Panc1 (cell line): ENCODE results near the gene RGS12. TPM values are rescaled to one million over a fixed set of nuclear protein-coding genes. Genes with fewer than 3 reads are reported as not detected.

Experiments used
- ATAC-seq: fragments of 200-7000 bp; cut with Tn5 transposase; 2 replicates; pipeline ENCODE4 v1.9.1; 2020; ENCODE audit warnings: mild to moderate bottlenecking, moderate library complexity
- BruUV-seq: library from RNA; stranded (reverse); fragments of 400-500 nt; replicated peaks from 2 replicates; lab custom pipeline; 2021; lab: Mats Ljungman, UMichigan
- CTCF ChIA-PET: fragments of 300-600 bp; sonication (Branson Sonifier 250); formaldehyde crosslinking; loops from one replicate; lab custom pipeline; 2022; ENCODE audit warnings: antibody characterized with exemption; lab: Charles Lee
- POLR2A ChIA-PET: fragments of 300-600 bp; sonication (Branson Sonifier 250); formaldehyde crosslinking; loops from one replicate; lab custom pipeline; 2022; ENCODE audit warnings: antibody characterized with exemption; lab: Charles Lee
- DNase-seq: peaks from one replicate; pipeline ENCODE4 v3.0.0-alpha.2; 2010; ENCODE audit warnings: low read depth, low spot score
- H3K27ac ChIP-seq: 2 replicates; pipeline ENCODE4 v1.5.1; 2011; ENCODE audit warnings: mild to moderate bottlenecking, low read length, inconsistent platforms
- H3K27me3 ChIP-seq: fragments of 200-500 bp; sonication (Bioruptor generic); 2 replicates; pipeline ENCODE4 v1.6.0; 2014; ENCODE audit warnings: low read length, inconsistent platforms; ENCODE audit not compliant: control insufficient read depth, insufficient read depth
- H3K36me3 ChIP-seq: fragments of 200-500 bp; sonication (Bioruptor generic); 2 replicates; pipeline ENCODE4 v1.5.1; 2014; ENCODE audit warnings: inconsistent platforms, mild to moderate bottlenecking, low read length, moderate library complexity; ENCODE audit not compliant: control insufficient read depth, insufficient read depth
- H3K4me1 ChIP-seq: 2 replicates; pipeline ENCODE4 v1.5.1; 2011; ENCODE audit warnings: inconsistent platforms, mild to moderate bottlenecking, low read length, moderate library complexity; ENCODE audit not compliant: control insufficient read depth, insufficient read depth
- H3K4me3 ChIP-seq, 2 experiments: 2 replicates each; pipeline ENCODE4 v1.5.1; 2011 to 2012; ENCODE audit warnings: low read depth in 2 of 2, low read length in 2 of 2, mild to moderate bottlenecking in 2 of 2, inconsistent platforms in 1 of 2, moderate library complexity in 1 of 2
- H3K9me3 ChIP-seq: fragments of 200-500 bp; sonication (Bioruptor generic); 2 replicates; pipeline ENCODE4 v1.5.1; 2014; ENCODE audit warnings: low read depth, mild to moderate bottlenecking, inconsistent platforms, low read length, moderate library complexity; ENCODE audit not compliant: control insufficient read depth, insufficient read depth
- CTCF ChIP-seq: fragments of 450-650 bp; IDR thresholded peaks from 2 replicates; pipeline ENCODE4 v1.5.1; 2017; ENCODE audit warnings: mild to moderate bottlenecking
- POLR2AphosphoS5 ChIP-seq: IDR thresholded peaks from 2 replicates; pipeline ENCODE4 v1.6.1; 2012; ENCODE audit warnings: mild to moderate bottlenecking, low read depth, low read length, moderate library complexity
- SIN3A ChIP-seq: IDR thresholded peaks from 2 replicates; pipeline ENCODE4 v1.6.1; 2012; ENCODE audit warnings: low read depth, mild to moderate bottlenecking, low read length, moderate library complexity, borderline replicate concordance; ENCODE audit not compliant: insufficient read depth
- TCF7L2 ChIP-seq: IDR thresholded peaks from 2 replicates; pipeline ENCODE4 v1.6.1; 2011; ENCODE audit warnings: mild to moderate bottlenecking, low read depth, low read length, inconsistent platforms
- in situ Hi-C: cut with HindIII; loops from 2 replicates; pipeline ENCODE4 v1.10.0; 2016; ENCODE audit warnings: low sequenced_read_pairs, low pct_unique_long_range_greater_than_20kb
- intact Hi-C: fragments of 100-400 bp; cut with micrococcal nuclease; formaldehyde crosslinking; loops from one replicate; pipeline ENCODE4 v1.10.0; 2022; ENCODE audit not compliant: unreplicated experiment
- total RNA-seq: library from RNA; stranded (reverse); gene quantifications from one replicate; pipeline ENCODE4 v1.2.1, GENCODE V29; 2021; ENCODE audit not compliant: unreplicated experiment
- TF ChIP-seq, protein P1 (sequence below), 2 experiments: IDR thresholded peaks; 2 replicates each; pipeline ENCODE4 v1.6.1; 2011 to 2012; ENCODE audit warnings: low read depth in 2 of 2, control low read depth in 1 of 2, low read length in 1 of 2, mild to moderate bottlenecking in 1 of 2, moderate library complexity in 1 of 2; ENCODE audit not compliant: insufficient read depth in 1 of 2

The RGS12 gene
- total RNA-seq, 1 experiment from 2014 or later = 24.3 TPM

DNA sequence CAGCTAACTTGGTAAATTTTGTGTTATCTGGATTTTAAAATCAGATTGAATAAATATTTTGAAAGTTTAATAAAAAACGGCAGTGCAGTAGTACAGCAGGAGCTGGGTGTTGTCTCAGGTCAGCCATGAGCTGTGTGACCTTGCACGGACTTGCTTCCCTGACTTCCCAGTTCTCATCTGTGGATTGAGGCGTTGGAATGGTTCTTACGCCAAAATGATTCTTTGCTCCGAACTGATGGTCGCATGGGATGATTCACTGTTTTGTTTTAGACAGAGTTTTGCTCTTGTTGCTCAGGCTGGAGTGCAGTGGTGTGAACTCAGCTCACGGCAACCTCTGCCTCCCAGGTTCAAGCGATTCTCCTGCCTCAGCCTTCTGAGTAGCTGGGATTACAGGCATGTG lies 45.0 kb downstream of the RGS12 start:
- Histone ChIP-seq H3K4me1 (no peaks in the 10 kb centered on the region; the same call in 1 of the 2 replicates), H3K9me3 (no peaks in the 10 kb centered on the region), H3K27ac (no peak overlapping the region), H3K27me3 (no peaks in the 10 kb centered on the region), H3K4me3 (no peak overlapping the region), H3K36me3 (no peaks in the 10 kb centered on the region)
- DNase-seq (no peak), ATAC-seq (no peak)
- in situ Hi-C loops (no loop called here), intact Hi-C loops (no loop called here)
- ChIA-PET CTCF (no interaction called here), POLR2A (no interaction called here)
- TF ChIP-seq SIN3A (no peak), CTCF (no peak), TCF7L2 (no peak), POLR2AphosphoS5 (no peak)
- TF ChIP-seq, protein P1, sequence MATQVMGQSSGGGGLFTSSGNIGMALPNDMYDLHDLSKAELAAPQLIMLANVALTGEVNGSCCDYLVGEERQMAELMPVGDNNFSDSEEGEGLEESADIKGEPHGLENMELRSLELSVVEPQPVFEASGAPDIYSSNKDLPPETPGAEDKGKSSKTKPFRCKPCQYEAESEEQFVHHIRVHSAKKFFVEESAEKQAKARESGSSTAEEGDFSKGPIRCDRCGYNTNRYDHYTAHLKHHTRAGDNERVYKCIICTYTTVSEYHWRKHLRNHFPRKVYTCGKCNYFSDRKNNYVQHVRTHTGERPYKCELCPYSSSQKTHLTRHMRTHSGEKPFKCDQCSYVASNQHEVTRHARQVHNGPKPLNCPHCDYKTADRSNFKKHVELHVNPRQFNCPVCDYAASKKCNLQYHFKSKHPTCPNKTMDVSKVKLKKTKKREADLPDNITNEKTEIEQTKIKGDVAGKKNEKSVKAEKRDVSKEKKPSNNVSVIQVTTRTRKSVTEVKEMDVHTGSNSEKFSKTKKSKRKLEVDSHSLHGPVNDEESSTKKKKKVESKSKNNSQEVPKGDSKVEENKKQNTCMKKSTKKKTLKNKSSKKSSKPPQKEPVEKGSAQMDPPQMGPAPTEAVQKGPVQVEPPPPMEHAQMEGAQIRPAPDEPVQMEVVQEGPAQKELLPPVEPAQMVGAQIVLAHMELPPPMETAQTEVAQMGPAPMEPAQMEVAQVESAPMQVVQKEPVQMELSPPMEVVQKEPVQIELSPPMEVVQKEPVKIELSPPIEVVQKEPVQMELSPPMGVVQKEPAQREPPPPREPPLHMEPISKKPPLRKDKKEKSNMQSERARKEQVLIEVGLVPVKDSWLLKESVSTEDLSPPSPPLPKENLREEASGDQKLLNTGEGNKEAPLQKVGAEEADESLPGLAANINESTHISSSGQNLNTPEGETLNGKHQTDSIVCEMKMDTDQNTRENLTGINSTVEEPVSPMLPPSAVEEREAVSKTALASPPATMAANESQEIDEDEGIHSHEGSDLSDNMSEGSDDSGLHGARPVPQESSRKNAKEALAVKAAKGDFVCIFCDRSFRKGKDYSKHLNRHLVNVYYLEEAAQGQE (IDR thresholded peaks at IDR 0.05; ENCODE audit: insufficient read depth in 1 of 2, low read depth in 2 of 2, low read length in 1 of 2) = no peak
- BruUV-seq = no TSS peak

GRCh38 chr4:3338321-3338838 lies 45.6 kb downstream of the RGS12 start:
- POLR2A ChIA-PET = no interaction called here
- BruUV-seq = no TSS peak
- in situ Hi-C loops = no loop called here
- TF ChIP-seq TCF7L2 = no peak
- TF ChIP-seq, protein P1 (IDR thresholded peaks at IDR 0.05; ENCODE audit: insufficient read depth in 1 of 2, low read depth in 2 of 2, low read length in 1 of 2) = no peak
- TF ChIP-seq SIN3A = no peak
- TF ChIP-seq CTCF = no peak
- no peak for TF ChIP-seq POLR2AphosphoS5
- Histone ChIP-seq H3K36me3 (no peaks in the 10 kb centered on the region), H3K4me1 (no peaks in the 10 kb centered on the region; the same call in 1 of the 2 replicates), H3K27ac (no peak overlapping the region), H3K4me3 (no peak overlapping the region), H3K27me3 (no peaks in the 10 kb centered on the region), H3K9me3 (no peaks in the 10 kb centered on the region)
- intact Hi-C loops = no loop called here
- no peak for ATAC-seq
- CTCF ChIA-PET = no interaction called here
- no peak for DNase-seq
